Dermis microvascular lymphatic vessel endothelial cell (primary cell): ENCODE results near the gene PLPPR1. TPM values are rescaled to one million over a fixed set of nuclear protein-coding genes. Genes with fewer than 3 reads are reported as not detected.

Source experiments
- DNase-seq, 2 donors: peaks; one replicate each; pipeline versions ENCODE4 v3.0.0 to v3.0.0-alpha.2; 2010; ENCODE audit warnings: low read depth in 2 of 2
- total RNA-seq: library from RNA; depleted of rRNA; stranded (reverse); fragments of >200 nt; gene quantifications from 2 replicates; pipeline ENCODE4 v1.2.1, GENCODE V29; 2014

The PLPPR1 gene
- total RNA-seq, 1 donor from 2014 or later = not detected

DNA sequence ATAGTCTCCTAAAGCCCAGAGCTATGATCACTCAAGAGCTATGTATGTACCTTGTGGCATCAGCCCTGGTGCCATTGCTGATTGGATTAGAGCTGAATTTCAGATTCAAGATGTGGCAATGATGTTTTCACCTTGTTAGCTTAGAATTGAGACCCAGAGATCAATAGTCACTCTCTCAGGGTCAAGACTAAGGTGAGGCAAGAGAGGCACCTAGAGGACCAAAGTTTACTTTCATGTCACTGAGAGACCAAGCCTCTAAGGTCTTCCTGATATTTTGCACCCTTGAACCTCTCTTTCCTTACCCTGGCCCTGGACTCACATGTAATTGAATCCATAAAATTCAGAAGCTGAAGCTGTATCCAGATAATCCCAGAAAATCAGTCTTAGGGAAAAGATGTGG, 313.4 kb downstream of the PLPPR1 start:
- DNase-seq = no peak

DNA sequence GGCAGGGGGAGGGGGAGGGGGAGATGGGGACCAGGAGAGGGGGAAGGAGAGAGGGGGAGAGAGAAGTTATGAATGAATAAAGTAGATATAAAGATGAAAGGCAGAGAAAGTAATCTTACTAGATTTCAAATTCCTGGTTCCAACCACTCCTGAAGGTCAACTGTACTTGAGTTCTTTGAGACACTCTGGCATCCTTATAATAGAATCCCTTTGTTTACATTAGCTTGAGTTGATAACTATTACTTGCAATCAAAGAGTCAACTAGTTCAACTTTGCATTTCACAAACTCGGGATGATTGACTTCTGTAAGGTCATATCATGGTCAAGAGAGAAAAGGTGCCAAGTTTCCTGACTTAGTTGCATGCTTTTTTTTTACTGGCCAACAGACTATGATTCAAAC, 314.1 kb downstream of the PLPPR1 start:
- no peak for DNase-seq

DNA sequence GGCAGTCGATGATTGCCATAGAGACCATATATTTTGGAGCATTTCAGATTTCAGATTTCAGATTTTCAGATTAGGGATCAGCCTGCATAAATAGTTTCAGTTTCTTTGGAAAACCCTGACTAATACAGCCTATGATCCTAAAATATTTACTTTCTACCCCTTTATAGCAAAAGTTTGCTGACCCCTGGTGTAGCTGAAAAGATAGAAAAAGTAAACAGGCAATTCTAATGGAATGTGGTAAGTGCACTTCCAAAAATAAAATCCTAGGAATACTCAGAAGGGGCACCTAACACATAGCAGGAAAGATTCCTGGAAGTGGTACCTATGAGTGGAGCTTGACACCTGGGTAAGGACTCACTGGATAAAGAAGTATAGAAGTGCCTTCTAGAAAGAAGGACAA, 321.8 kb downstream of the PLPPR1 start:
- DNase-seq = no peak

DNA sequence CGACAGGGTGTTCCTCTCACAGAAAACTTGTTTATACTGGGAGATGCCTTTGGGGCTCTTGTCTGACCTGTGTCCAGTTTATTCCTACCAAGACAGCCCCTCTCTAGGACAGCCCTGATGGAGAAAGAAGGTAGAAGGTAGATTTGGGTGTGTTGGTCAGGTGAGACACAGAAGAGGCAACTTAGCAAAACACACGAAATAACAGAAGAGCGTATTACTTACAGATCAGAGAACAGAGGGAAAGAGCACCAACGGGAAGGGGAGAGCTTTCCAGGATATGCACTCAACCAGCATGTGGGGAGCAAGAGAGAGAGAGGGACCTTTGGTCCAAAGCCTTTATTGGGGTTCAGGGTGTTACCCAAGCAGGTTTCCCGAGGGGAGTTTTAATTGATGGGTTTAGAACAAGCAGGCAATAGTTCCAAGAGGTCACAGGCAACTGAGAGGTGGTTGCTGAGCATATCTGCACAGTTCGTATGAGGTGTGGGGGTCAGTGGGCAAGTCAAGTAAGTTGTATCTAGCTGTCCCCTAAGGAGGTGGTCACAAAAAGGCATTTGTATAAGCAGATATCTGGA, 324.5 kb downstream of the PLPPR1 start:
- no peak for DNase-seq

DNA sequence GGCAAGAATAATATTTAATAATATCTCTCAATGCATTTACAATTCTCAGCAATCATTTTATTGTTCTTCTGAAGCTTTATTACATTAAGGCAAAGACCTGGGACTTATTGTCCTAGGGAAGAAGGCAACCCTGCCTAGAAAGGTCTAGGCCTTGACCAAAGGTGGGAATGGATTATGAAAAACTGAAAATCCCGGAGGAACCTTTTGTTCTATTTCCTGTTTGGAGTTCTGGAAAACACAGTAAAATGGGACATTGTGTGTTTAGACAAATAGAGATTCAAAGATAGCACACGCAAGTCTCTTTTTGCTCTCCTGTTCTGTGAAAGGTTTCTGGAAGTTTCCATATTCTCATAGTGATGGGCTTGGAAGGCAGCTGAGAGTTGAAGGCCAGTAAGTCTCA, 325.2 kb downstream of the PLPPR1 start:
- DNase-seq = no peak

DNA sequence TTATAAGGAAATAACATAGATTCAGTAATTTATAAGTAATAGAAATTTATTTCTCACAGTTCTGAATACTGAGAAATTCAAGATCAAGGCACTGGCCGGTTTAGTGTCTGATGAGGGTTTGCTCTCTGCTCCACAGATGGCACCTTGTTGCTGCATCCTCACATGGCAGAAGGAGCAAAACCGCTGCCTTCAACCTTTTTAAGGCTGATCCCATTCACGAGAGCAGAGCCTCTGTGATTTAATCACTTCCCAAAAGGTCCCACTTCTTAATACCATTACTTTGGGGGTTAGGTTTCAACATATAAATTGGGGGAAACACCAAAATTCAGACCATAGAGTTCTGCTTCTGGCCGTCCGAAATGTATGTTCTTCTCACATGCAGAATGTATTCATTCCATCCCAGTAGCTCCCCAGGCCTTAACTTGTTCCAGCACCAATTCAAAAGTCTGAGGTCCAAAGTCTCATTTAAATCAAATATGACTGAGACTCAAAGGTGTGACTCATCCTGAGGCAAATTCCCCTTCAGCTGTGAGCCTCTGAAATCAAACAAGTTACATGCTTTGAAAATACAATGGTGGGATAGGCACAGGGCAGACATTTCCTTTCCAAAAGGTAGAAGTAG, 325.7 kb downstream of the PLPPR1 start:
- DNase-seq = no peak

DNA sequence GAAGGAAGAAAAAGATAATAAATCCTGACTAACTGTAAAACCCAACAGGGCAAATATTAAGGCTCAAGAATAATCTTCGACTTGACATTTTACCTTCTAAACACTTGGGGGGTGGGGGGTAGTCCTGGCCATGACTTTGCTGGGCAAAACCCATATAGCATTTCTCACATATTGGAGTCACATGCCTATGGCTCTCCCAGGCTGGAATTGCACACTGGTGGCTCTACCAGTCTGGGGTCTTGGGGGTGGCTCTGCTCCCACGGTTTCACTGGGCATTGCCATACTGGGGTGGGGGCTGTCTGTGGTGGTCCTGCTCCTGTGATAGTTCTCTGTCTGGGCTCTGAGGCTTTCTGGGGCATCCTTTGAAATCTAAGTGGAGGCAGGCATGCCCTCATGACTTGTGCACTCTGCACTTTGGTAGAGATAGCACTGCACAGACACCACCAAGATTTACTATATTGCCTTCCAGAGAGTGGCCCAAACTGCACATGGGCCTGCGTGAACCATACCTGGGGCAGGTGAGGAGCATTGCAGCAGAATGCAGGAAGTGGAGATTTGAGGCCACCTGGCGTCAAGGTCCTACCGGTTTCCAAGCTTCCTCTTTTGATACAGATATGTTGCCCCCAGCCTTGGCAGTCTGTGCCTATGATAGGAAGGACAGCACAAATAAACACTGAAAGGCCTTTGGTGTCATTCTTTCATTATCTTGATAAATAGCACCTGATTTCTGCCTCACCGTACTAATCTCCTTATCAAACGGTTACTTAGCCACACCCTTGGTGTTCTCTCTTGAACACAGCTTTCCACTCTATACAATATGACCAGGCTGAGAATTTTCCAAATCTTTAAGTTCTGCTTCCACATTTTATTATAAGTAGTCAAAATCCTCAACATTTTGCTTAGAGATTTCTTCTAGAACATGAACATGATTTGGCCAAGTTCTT, 326.5 kb downstream of the PLPPR1 start:
- DNase-seq = no peak

DNA sequence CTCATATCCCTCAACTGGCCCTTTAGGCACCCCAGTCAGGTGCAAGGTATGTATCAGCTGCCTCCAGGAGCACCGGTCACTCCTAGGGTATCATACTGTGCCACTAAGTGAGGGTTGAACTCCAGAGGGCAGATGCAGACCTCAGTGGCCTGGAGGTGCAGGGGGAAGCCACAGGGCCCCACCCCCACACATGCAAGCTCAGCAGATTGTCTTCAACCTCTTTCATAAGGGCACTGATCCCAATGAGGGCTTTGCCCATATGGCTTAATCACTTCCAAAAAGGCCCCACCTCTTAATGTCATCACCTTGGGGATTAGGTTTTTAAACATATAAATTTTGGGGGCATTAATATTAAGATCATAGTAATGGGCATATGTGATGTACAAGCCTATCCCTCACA, 328.1 kb downstream of the PLPPR1 start:
- DNase-seq = no peak

DNA sequence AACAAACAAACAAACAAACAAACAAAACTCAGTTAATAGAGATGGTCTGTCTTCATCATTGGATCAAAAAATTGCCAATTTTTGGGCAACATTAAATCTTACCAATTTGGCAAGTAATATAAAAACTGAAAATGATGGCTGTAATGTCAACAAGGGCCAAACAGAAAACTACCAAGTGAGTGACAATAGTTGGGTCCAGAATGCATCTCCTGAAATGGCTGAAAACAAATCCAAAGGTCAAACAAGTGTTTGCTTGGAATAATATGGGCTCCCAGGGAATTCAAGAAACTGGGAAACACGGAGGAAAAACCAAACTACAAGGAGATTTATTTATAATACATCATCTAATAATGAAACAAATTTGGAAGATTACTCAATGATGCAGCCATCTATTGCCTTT, 331.2 kb downstream of the PLPPR1 start:
- no peak for DNase-seq

DNA sequence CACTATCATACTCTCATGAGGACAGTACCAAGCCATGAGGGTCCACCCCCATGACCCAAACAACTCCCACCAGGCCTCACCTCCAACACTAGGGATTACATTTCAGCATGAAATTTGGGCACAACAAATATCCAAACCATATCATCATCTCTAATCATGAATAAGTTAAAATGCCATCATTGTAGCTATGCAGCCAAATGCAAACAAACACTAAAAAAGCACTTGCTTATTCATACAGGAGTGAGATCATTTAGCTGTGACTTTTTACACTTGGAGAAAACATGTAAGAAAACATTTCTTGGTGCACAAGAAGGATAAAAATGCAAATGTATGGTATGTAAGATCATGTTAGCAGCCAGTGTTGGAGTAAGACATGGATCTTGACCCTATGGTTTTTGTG, 332.1 kb downstream of the PLPPR1 start:
- no peak for DNase-seq

DNA sequence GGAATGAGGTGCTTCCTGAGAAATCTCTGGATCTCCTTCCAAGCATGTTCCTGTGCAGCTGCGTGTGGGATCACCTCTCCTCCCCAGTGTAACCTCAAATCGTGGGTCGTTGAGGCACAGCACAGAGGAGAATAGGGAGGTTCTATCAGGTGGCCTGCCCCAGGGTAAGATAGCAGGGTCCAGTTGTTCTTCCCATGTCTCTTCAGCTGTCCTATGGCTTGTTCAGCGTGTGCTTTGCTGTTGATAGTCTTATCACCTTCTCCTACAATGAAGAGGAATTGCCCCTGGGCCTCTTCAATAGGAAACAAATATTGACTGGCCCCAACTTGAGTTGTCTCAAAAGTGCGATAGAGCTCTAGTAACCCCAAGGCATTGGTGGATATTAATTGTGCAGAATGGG, 333.9 kb downstream of the PLPPR1 start:
- DNase-seq = no peak

DNA sequence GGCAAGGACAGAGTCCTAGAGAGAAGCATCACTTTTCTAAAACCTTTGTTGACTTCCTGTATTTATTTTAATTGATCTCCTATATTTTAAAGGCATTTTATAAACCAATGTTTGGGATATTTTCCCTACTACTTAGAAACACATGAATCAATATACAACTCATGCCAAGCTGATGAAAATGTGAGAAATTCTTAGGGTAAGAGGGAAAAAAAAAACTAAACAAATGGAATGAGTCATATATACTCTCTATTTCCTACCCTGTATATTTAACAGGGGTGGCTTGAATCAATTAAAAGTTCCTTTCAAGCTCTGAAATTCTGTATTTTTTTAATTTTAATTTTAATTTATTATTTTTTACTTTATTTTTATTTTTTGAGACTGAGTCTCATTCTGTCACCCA, 336.7 kb downstream of the PLPPR1 start:
- DNase-seq = no peak

DNA sequence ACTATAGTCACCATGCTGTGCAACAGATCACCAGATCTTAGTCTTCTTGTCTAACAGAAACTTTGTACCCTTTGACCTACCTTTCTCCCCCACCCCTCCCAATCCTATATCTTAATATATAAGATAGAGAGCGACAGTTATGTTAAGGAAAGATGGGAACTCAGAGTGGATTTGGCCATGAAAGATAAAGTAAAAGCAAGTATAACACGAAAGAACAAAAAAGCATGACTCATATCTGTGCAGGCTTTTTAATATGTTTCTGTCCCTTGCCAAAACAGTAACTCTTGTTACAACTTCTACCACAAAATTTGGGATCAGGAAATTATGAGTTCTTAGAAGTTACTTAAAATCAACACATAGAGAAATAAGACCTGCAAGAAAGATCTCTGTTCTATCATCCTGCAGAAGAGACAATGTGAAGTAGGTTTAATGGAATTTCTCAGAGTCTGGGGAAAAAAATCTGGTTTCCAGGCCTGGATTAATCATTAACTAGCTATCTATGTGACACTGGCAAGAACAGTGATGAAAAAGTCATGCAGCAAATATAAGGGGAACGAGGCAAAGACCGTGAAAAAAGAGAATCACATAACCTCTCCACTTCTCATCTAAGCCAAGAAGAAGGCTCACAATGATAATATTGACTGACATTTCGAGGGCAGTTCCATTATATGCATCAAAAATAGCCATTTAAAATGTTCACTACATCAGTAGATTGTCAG, 337.7 kb downstream of the PLPPR1 start:
- DNase-seq = no peak

DNA sequence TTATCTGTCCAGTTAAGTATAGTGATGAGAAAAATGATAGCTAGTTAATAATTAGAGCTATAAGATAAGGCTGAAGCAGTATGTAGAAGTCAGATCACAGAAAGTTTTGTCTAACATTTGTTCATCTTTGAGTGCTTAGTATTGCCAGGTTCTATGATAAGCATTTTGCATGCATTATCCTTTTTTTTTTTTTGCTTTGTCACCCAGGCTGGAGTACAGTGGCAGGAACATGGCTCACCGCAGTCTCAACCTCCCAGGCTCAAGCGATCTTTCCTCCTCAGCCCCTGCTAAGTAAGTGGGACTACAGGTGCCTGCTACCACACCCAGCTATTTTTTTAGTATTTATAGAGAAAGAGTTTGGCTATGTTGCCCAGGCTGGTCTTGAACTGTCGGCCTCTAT, 338.8 kb downstream of the PLPPR1 start:
- DNase-seq = no peak

DNA sequence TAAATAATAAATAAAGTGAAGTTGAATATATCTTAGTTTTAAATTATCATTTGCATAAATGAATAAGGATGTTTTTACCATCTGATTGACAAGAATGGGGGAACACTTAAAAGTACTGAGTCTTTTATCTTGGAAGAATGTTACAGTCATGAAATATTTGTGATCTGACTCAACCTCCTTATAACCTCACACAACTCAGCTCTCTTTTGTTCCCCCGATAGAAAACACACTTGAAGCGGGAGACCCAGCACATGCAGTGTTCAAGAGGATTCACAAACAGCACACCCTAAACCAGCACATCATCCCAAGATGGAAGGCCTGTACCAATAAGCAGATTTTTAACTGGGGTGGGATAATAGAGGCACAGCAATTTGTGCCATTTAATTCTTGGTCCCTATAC, 340.8 kb downstream of the PLPPR1 start:
- no peak for DNase-seq

DNA sequence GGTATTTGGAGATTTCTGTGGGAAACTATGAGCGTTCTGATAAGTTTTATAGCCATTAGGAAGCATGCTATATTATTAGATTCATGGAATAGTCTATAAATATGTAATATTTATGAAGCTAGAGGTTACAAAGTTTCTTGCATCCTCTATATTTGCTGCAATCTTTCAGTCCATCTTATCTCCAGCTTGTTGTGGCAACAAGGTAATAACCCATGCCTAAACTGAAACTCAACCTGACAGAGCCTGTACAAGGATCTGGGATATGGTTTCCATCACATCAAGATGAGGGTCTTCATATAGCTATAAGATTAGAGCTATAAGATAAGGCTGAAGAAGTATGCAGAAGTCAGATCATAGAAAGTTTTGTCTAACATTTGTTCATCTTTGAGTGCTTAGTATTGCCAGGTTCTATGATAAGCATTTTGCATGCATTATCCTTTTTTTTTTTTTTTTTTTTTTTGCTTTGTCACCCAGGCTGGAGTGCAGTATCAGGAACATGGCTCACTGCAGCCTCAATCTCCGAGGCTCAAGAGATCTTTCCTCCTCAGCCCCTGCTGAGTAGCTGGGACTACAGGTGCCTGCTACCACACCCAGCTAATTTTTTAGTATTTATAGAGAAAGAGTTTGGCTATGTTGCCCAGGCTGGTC, 341.5 kb downstream of the PLPPR1 start:
- DNase-seq = no peak

DNA sequence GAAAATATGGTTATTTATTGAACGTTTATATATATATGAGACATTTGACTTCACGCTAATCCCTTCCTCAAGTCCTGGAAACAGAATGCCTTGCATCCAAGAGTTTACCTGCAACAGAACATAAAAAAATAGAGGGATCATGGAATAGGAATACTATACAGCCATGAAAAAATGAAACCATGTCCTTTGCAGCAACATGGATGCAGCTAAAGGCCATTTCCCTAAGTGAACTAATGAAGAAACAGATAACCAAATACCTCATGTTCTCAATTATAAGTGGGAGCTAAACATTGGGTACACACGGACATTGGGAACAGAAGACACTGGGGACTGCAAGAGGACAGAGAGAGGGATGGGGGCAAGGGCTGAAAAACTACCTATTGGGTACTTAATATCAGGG, 343.3 kb downstream of the PLPPR1 start:
- DNase-seq = no peak

DNA sequence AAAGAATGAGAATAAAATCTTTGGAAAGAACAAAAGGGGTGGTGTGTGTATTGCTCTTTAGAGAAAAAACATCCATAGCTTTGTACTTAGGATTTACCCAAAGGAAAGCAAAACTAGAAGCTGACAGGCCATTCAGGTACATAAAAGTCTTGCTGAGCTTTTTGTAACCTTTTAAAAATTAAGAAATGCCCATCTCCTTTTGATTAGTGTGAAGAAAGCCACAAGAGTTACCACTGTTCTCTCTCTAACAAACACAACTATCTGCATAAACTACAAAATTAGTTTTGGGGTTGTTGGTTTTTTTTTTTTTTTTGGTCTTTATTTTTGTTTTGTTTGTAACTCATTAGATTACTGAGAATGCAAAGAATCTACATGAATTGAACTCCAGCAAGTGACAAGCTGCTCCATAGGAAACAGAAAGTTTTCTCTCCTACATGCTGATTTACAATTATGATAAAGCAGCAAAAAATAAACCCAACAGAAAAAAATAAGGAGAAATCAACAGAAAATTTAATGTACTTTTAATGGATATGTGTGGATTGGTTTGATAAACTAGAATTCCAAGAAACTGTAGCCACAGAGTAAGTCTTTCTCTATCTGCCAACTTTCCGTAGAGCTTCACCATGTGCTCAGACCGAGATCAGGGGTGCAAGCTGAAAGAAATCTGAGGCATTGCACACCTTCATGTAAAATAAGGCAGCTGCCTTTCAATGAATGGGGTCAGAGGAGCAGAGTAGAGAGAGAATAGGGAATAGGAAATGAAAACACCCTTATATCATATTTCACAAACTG, 344.0 kb downstream of the PLPPR1 start:
- DNase-seq = no peak
